Loucy (cell line): Measurements from ENCODE around the gene POFUT2.

Experiments
- EZH2phosphoT487 ChIP-seq: fragments of 200-600 bp; IDR thresholded peaks from 2 replicates; pipeline ENCODE4 v1.6.1; 2018; ENCODE audit warnings: antibody characterized with exemption, mild to moderate bottlenecking, moderate library complexity, borderline replicate concordance
- TF ChIP-seq, protein P1 (sequence below): fragments of 200-600 bp; sonication (generic); conservative IDR thresholded peaks from 2 replicates; pipeline ENCODE4 v1.5.1; 2014; ENCODE audit warnings: mild to moderate bottlenecking, antibody characterized with exemption, low read length

DNA sequence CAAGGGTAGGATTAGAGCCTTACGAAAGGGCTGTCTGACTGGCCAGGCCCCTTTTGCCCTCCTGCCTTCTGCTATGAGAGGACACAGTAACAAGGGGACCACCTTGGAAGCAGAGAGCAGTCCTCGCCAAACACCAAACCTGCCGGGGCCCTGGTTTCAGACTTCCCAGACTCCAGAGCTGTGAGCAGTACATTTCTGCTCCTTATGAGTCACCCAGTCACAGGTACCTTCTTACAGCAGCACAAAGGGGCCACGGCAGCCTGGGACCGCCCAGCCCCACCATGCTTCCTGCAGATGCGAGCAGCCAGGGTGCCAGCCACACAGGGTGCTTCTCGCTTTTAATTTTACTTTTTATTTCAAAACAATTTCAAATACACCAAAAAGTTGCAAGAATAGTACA, 17.2 kb upstream of the POFUT2 start:
- TF ChIP-seq, protein P1, sequence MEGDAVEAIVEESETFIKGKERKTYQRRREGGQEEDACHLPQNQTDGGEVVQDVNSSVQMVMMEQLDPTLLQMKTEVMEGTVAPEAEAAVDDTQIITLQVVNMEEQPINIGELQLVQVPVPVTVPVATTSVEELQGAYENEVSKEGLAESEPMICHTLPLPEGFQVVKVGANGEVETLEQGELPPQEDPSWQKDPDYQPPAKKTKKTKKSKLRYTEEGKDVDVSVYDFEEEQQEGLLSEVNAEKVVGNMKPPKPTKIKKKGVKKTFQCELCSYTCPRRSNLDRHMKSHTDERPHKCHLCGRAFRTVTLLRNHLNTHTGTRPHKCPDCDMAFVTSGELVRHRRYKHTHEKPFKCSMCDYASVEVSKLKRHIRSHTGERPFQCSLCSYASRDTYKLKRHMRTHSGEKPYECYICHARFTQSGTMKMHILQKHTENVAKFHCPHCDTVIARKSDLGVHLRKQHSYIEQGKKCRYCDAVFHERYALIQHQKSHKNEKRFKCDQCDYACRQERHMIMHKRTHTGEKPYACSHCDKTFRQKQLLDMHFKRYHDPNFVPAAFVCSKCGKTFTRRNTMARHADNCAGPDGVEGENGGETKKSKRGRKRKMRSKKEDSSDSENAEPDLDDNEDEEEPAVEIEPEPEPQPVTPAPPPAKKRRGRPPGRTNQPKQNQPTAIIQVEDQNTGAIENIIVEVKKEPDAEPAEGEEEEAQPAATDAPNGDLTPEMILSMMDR: no peak
- TF ChIP-seq EZH2phosphoT487: no peak
